HAP-1 (cell line): Measurements from ENCODE around the gene CARHSP1.
"Not testable (repeated sequence)": the region's sequence is repeated elsewhere in the genome, so short reads cannot be mapped to it uniquely, and the experiment has no call there.

Experiments used
- DNase-seq, 2 experiments: peaks; one replicate each; pipeline ENCODE4 v3.0.0-alpha.2; 2016 to 2020; ENCODE audit warnings: low spot score in 2 of 2
- H3K27me3 ChIP-seq: fragments of 250-450 bp; sonication (Bioruptor Pico); 2 replicates; pipeline ENCODE4 v1.5.1; 2020; ENCODE audit warnings: low read depth, mild to moderate bottlenecking, moderate library complexity
- H3K36me3 ChIP-seq: fragments of 250-450 bp; sonication (Bioruptor Pico); replicated peaks from 2 replicates; pipeline ENCODE4 v1.5.1; 2020; ENCODE audit warnings: mild to moderate bottlenecking
- H3K4me1 ChIP-seq: fragments of 250-450 bp; sonication (Bioruptor Pico); 2 replicates; pipeline ENCODE4 v1.5.1; 2020; ENCODE audit warnings: mild to moderate bottlenecking
- H3K4me3 ChIP-seq: fragments of 250-450 bp; sonication (Bioruptor Pico); 2 replicates; pipeline ENCODE4 v1.5.1; 2020; ENCODE audit warnings: mild to moderate bottlenecking, moderate library complexity
- H3K9me3 ChIP-seq: fragments of 250-450 bp; sonication (Bioruptor Pico); 2 replicates; pipeline ENCODE4 v1.5.1; 2020; ENCODE audit warnings: mild to moderate bottlenecking, moderate library complexity
- in situ Hi-C: fragments of 300-500 bp; cut with MboI; formaldehyde crosslinking; loops from 3 replicates; pipeline ENCODE4 v1.14.3; 2020; ENCODE audit warnings: low sequenced_read_pairs, inconsistent platforms, mixed read lengths

Gene CARHSP1

DNA sequence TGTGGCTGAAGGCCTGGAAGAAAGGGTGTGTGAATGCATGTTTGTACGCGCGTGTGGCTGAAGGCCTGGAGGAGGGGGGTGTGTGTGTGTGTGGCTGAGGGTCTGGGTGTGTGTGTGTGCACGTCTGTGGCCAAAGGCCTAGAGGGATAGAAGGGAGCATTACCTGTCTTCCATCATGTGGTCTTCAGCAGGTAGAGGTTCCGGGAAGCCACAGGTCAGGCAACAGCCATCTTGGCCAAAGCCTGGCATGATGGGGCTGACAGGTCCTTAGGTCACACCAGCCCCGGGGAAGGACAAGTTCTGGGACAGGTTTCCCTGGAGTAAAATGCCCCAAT, 18.6 kb upstream of the CARHSP1 start:
- Histone ChIP-seq H3K9me3 (no peaks in the 10 kb centered on the region), H3K36me3 (peaks cover 30% of the 10 kb centered on the region)

DNA sequence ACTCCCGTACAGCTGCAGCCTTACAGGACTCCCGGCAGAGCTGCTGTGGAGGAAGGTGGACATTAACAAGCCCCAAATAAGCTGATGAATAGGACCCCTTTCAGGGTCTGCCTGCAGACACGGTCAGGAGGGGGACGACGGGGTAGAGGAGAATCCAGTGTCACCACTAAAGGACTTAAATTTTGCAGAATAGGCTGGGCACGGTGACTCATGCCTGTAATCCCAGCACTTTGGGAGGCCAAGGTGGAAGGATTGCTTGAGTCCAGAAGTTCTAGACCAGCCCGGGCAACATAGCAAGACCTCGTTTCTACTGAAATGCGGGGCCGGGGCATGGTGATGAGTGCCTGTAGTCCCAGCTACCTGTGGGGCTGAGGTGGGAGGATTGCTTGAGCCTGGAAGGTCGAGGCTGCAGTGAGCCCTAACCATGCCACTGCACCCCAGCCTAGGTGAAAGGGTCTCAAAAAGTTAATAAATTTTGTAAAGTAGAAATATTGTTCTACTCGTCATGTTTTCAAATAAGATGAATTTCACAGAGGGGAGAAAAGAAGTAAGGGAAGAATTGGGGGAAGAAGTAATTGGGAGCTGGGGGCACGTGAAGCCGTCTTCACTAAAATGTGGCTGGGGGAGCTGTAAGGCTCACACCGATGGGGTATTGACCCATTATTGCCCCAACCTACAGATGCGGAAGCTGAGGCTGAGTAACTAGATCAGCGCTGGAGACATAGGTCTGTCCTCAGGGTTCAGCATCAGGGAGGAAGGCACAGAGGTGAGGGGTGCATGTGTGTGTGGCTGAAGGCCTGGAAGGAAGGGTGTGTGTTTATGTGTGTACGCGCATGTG, 18.0 kb upstream of the CARHSP1 start:
- Histone ChIP-seq H3K4me1 (no peaks in the 10 kb centered on the region), H3K4me3 (no peak overlapping the region), H3K36me3 (peaks cover 24% of the 10 kb centered on the region), H3K27me3 (no peaks in the 10 kb centered on the region), H3K9me3 (no peaks in the 10 kb centered on the region)
- no peak for DNase-seq
- in situ Hi-C loops, result no loop called here

More for the DNA sequence above, 18.6 kb upstream of the CARHSP1 start:
- in situ Hi-C loops, result no loop called here
- Histone ChIP-seq H3K27me3 (no peaks in the 10 kb centered on the region), H3K4me1 (no peaks in the 10 kb centered on the region), H3K4me3 (no peak overlapping the region)
- no peak for DNase-seq

DNA sequence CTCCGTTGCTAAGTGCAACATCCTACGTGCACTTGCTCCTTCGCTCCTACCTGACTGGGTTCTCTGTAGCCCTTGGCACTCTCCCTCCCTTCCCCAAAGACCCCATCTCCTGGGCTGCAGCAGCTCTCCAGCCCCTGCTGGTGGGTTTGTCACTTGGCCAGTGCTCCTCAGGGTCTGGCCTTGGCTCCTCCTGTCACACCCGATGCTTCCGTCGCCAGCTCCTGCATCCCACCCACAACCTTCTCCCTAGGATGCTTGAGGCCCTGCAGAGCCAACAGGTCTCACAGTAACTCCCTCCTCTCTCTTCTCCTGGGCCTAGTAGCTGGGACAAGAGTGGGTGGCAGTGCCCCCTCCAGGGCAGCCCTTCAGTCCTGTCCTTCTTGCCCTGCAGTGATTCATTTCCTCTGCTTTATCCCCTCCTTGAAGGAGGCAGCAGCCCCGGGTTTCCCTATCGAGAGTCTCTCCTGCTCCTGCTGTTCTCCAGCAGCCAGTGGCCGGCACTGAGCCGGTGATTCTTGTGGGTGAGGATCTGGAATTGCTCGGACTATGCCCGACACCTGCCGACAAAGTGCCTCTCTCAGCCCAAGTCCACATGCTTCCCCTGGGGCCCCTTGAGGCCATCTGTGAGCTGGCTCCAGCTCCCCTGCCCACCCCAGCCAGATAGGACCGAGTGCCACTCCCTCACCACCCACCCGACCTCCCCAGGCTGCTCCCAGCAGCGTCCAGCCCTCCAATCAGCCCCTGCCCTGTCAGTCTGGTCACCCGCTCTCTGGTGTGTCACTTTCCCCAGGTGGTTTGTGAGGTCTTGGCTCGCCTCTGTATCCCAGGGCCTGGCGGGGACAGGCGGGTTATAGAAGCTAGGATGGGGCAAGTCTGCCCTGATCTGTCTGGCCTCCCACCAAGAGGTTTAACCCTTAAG, 17.1 kb upstream of the CARHSP1 start:
- DNase-seq, result no peak
- Histone ChIP-seq H3K4me1 (no peaks in the 10 kb centered on the region), H3K27me3 (no peaks in the 10 kb centered on the region), H3K4me3 (no peak overlapping the region), H3K9me3 (no peaks in the 10 kb centered on the region), H3K36me3 (peaks cover 15% of the 10 kb centered on the region)
- in situ Hi-C loops, result no loop called here

DNA sequence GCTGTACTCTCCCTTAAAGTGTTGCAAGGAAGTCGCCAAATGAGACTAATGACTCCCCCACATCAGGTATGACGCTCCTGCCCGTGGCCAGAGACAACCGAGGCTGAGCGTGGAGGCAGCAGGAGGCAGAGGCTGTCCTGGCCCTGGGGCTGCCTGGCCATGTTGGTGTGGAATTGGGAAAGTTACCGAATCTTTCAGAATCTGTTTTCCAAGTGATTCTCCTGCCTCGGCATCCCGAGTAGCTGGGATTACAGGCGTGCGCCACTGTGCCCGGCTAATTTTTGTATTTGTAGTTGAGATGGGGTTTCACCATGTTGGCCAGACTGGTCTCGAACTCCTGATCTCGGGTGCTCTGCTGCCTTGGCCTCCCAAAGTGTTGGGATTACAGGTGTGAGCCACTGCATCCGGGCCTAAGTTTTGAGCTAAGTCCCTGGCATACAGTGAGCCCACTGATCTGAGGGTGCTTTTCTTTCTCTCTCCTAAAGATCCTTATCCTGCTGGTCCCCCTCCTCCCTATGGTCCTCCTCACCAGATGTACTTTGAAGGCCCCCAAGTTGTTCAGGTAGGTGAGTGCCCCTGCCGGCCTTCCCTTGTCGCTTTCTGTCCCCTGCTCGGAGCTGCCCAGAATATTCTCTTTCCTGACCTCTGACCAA, 14.0 kb upstream of the CARHSP1 start:
- Histone ChIP-seq H3K9me3 (no peaks in the 10 kb centered on the region), H3K4me1 (no peaks in the 10 kb centered on the region), H3K4me3 (no peak overlapping the region), H3K27me3 (no peaks in the 10 kb centered on the region), H3K36me3 (no peaks in the 10 kb centered on the region; the same call in 1 of the 2 replicates)
- in situ Hi-C loops, result loop anchor here (5.0 kb wide), 1 partner anchor 316 kb away; no protein-coding TSS in a partner anchor
- DNase-seq, result no peak

DNA sequence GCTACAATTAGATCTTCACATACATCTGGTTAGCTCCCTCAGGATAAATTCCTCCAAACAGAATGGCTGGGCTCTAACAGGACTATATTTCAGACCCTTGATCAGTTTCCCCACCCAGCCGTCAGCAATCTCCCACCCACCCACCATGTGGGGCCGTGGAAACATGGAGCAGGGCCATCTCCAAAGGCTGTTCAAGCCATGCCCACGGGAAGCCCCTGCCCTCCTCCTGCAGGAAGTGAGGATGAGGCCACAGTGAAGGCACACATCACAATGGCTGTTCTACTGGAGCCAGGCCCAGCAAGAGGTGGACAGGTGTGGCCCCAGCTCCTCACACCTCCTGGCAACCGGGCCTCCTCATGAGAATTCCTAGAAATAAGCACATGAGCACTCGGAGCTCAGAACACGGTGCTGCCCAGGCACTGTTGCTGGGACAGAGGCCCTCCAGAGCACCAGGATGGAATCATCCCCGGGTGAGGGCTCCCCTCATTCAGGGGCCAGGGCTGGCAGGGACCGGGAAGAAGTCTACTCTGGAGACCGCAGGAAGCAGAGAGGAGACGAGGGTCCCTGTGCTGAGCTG, 13.3 kb upstream of the CARHSP1 start, which contains the start of gene LITAFD:
Gene LITAFD, plus strand, starts transcription at position 311 of the 577 bp plus-strand sequence. CDS start 2,005 bp downstream, outside the sequence.
- no peak for DNase-seq
- Histone ChIP-seq H3K36me3 (no peaks in the 10 kb centered on the region; the same call in 1 of the 2 replicates), H3K27me3 (no peaks in the 10 kb centered on the region), H3K9me3 (no peaks in the 10 kb centered on the region), H3K4me3 (no peak within 1 kb of the TSS), H3K4me1 (no peaks in the 10 kb centered on the region)
- in situ Hi-C loops, result loop anchor here (5.0 kb wide), 1 partner anchor 315 kb away; no protein-coding TSS in a partner anchor

DNA sequence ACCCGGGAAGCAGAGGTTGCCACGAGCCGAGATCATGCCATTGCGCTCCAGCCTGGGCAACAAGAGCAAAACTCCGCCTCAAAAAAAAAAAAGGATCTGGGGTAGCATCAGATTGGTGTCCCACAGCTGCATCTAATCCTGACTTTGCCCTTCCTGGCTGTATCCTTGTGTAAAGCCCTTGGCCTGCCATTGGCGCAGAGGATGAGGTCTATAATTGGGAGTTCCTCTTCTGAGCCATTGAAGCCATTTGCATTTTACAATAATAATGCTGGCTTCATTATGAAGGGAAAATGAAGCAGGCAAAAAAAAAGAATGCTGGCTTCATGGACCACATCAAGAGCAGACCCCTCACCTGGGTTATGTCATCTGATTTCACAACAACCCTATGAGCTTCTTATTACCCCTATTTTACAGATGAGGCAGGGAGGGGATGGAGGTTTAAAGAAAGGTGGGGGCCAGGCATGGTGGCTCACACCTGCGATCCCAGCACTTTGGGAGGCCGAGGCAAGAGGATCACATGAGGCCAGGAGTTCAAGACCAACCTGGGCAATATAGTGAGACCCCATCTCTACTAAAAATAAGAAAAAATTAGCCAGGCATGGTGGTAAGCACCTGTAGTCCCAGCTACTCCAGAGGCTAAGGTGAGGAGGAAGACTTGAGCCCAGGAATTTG, 12.2 kb upstream of the CARHSP1 start:
- Histone ChIP-seq H3K36me3 (no peaks in the 10 kb centered on the region), H3K4me3 (no peak overlapping the region), H3K27me3 (no peaks in the 10 kb centered on the region), H3K9me3 (no peaks in the 10 kb centered on the region), H3K4me1 (no peaks in the 10 kb centered on the region)
- in situ Hi-C loops, result loop anchor here (5.0 kb wide), 1 partner anchor 314 kb away; no protein-coding TSS in a partner anchor
- DNase-seq, result no peak

DNA sequence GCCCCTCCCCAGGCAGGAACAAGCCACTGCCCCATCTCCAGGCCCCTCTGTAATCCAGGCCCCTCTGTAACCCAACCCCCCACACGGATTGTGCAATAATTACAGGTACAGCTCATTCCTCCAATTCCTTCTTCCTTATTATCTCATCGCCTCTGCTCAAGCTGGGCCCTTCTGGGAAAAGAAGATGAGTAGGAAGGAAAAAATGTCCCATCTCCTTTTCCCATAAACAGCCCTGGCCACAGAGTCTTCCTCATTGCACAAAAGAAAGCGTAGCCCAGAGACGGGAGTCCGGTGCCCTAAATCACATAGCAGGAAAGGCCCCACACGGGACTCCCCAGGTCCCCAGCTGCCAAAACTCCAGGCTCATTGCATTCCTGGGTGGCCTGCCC, 9.7 kb upstream of the CARHSP1 start:
- Histone ChIP-seq H3K9me3 (no peaks in the 10 kb centered on the region), H3K36me3 (no peaks in the 10 kb centered on the region), H3K27me3 (no peaks in the 10 kb centered on the region), H3K4me3 (no peak overlapping the region), H3K4me1 (no peaks in the 10 kb centered on the region)
- no peak for DNase-seq
- in situ Hi-C loops, result loop anchor here (5.0 kb wide), 1 partner anchor 221 kb away; no protein-coding TSS in a partner anchor

DNA sequence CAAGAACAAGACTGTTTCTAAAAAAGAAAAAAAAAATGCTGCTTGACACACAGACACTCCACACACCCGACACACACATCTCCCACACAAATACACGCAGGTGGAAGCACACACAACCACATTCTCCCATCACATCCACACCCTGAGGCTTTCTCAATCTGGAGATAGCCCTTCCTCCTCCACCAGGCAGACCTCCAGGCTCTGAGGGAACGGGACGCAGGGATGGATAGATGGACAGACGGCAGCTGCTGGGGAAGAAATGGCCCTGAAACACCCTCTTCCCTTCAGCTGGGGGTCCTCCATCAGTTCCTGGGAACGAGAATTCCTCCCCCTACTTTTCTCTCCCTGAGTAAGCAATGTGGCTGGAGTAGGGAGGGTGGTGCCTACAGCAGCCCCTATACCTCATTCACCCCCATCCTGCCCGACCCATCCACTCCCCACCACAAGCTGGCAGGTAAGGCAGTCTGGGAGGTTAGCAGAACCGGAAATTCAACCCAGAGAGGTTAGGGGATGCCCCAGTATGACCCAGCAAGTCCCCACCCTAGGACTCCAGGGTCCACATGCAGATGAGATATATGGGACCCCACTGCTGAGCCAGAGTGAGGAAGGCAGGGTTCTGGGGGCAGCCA, 9.2 kb upstream of the CARHSP1 start:
- H3K4me3 ChIP-seq, result no peak overlapping the region
- in situ Hi-C loops, result loop anchor here (5.0 kb wide), 1 partner anchor 221 kb away; no protein-coding TSS in a partner anchor
- no peak for DNase-seq
- no peaks in the 10 kb centered on the region for H3K27me3 ChIP-seq
- H3K4me1 ChIP-seq, result no peaks in the 10 kb centered on the region
- H3K36me3 ChIP-seq, result no peaks in the 10 kb centered on the region
- no peaks in the 10 kb centered on the region for H3K9me3 ChIP-seq

DNA sequence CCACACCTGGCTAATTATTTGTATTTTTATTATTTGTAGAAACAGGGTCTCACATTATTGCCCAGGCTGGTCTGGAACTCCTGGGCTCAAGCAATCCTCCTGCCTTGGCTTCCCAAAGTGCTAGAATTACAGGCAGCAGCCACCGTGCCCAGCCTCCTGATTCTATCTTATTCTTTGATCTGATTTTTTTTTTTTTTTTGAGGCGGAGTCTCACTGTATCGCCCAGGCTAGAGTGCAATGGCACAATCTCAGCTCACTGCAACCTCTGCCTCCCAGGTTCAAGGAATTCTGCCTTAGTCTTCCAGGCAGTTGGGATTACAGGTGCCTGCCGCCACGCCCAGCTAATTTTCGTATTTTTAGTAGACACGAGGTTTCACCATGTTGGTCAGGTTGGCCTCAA, 6.5 kb upstream of the CARHSP1 start:
- H3K9me3 ChIP-seq, H3K4me1 ChIP-seq, H3K36me3 ChIP-seq, DNase-seq, H3K4me3 ChIP-seq, H3K27me3 ChIP-seq: not testable (repeated sequence)
- in situ Hi-C loops, result loop anchor here (5.0 kb wide), 1 partner anchor 218 kb away; no protein-coding TSS in a partner anchor

DNA sequence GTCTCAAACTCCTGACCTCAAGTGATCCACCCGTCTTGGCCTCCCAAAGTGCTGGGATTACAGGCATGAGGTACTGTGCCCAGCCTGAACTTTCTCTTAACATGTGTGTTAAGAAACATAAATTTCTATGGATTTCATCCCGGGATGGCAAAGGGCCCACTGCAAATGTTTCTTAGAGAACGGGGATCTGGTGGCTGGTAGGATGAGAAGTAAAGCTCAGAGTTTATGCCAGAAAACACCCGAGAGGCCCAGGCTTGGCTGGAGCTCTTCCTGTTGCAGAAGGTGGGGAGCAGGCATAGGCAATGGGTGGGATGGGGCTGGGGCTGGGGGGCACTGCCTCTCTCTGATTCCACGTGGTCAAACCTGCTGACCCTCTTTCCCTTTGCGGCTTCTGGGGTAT, 5.6 kb upstream of the CARHSP1 start:
- H3K9me3 ChIP-seq, result no peaks in the 10 kb centered on the region
- no peak for DNase-seq
- H3K27me3 ChIP-seq, result no peaks in the 10 kb centered on the region
- peaks cover 5% of the 10 kb centered on the region for H3K4me1 ChIP-seq
- no peak overlapping the region for H3K4me3 ChIP-seq
- no peaks in the 10 kb centered on the region for H3K36me3 ChIP-seq
- in situ Hi-C loops, result no loop called here

DNA sequence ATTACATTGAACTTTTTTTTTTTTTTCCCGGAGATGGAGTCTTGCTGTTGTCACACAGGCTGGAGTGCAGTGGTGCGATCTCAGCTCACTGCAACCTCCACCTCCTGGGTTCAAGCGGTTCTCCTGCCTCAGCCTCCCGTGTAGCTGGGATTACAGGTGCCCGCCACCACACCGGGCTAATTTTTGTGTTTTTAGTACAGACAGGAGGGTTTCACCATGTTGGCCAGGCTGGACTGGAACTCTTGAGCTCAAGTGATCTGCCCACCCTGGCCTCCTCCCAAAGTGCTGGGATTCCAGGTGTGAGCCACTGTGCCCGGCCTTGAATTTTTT, 5.0 kb upstream of the CARHSP1 start:
- H3K27me3 ChIP-seq, H3K4me1 ChIP-seq, H3K36me3 ChIP-seq, in situ Hi-C loops, H3K4me3 ChIP-seq, H3K9me3 ChIP-seq, DNase-seq: not testable (repeated sequence)

DNA sequence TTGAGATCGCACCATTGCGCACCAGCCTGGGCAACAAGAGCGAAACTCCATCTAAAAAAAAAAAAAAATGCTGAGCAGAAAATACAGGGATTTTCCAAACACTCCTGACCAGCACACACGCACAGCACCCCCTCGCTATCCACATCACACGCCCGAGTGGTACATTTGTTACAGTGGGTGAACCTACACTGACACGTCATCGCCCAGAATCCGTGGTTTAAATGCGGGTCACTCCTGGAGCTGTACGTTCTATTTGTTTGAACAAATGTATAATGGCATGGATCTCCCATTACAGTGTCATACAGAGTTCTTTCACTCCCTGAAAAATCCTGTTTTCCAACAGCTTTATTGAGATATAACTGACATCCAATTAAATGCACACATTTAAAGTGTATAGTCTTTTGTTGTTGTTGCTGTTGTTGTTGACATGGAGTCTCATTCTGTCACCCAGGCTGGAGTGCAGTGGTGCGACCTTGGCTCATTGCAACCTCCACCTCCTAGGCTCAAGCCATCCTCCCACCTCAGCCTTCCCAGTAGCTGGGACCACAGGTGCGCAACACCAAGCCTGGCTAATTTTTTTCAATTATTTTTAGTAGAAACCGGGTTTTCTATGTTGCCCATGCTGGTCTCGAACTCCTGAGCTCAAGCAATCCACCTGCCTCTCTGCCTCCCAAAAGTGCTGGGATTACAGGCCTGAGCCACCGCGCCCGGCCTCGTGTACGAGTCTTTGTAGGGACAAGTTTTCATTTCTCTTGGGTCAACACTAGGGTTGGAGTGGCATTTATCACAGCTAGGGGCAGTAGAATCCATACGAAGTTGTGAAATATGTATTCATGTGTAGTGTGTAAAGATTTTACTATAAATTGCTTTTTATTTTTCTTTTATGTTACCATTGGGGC, 4.4 kb upstream of the CARHSP1 start:
- in situ Hi-C loops, result no loop called here
- Histone ChIP-seq H3K36me3 (no peaks in the 10 kb centered on the region), H3K4me3 (no peak overlapping the region), H3K9me3 (no peaks in the 10 kb centered on the region), H3K4me1 (peaks cover 7% of the 10 kb centered on the region), H3K27me3 (no peaks in the 10 kb centered on the region)
- DNase-seq, result no peak
